ENCODE results near the gene FAM32A.

DNA sequence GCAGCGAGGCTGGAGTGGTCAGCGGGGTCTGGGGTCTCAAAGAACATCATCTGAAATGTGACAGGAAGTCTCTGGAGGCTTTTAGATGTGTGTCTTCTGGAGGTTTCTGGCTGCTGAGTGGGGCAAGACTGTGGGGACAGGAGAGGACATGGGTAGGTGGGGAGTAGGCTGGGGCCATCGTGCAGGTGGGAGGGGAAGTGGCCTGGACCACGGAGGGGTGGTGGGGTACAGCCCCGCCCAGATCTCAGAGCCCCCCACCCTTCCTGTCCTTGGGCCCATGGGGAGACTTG is 18.7 kb downstream of the FAM32A start:
- TF ChIP-seq, protein P1, sequence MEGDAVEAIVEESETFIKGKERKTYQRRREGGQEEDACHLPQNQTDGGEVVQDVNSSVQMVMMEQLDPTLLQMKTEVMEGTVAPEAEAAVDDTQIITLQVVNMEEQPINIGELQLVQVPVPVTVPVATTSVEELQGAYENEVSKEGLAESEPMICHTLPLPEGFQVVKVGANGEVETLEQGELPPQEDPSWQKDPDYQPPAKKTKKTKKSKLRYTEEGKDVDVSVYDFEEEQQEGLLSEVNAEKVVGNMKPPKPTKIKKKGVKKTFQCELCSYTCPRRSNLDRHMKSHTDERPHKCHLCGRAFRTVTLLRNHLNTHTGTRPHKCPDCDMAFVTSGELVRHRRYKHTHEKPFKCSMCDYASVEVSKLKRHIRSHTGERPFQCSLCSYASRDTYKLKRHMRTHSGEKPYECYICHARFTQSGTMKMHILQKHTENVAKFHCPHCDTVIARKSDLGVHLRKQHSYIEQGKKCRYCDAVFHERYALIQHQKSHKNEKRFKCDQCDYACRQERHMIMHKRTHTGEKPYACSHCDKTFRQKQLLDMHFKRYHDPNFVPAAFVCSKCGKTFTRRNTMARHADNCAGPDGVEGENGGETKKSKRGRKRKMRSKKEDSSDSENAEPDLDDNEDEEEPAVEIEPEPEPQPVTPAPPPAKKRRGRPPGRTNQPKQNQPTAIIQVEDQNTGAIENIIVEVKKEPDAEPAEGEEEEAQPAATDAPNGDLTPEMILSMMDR (IDR thresholded peaks at IDR 0.05): no peak
- no peak for TF ChIP-seq EZH2 (IDR thresholded peaks at IDR 0.05; ENCODE audit: borderline replicate concordance, insufficient read depth, low read depth, low read length, poor library complexity, severe bottlenecking)
